Ammon's horn (tissue), 1 donor: ENCODE data around the gene REG1B.
"Not testable (repeated sequence)": the region's sequence is repeated elsewhere in the genome, so short reads cannot be mapped to it uniquely, and the experiment has no call there.

ENCODE experiments used
- DNase-seq: peaks from one replicate; pipeline ENCODE4 v3.0.0-alpha.2; 2016; ENCODE audit warnings: low spot score

Gene REG1B

GRCh38 chr2:79084495-79085135, 3.2 kb downstream of the REG1B start:
- no peak for DNase-seq

GRCh38 chr2:79083597-79084251, 4.1 kb downstream of the REG1B start:
- no peak for DNase-seq

- DNase-seq, result no peak
These were observed 4.8 kb downstream of the REG1B start for GRCh38 chr2:79082987-79083386.

DNA sequence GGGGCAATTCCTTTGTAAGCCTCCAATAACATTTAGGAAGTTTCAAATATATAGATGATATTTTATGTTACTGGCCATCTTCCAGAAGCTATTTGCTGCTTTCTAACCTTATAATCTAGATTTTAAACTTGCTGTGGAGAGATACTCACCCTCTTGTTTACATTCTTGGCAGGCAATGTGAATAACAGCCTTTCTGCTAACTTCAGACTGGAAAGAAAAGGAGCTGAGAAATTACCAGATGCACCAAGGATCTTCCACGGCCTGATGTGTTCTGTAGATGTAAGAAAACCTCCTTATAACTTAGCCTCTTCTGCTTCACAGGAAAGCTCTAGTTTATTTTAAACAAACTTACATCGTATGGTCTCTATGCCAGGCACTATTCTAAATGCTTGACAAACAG, 16.7 kb downstream of the REG1B start:
- DNase-seq, result no peak

DNA sequence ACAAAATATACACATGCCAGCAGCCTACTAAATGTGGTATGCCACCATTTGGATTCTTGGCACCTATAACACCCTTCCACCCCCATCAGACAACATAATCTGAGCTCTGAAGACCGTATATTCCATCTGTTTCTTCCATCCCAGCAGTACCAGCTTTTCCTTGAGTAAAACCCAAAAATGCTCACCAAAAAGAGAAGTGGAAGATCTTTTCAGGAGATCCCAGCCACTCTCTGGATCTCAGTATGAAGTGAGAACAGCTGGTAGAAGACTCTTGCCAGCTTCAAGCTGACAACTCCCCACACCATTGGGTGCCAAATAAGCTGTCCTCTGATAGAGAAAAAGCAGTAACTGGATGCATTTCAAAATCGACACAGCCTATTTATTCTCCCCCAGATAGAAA, 22.6 kb downstream of the REG1B start:
- peak; percentile 44 for DNase-seq

GRCh38 chr2:79054769-79055168, 33.0 kb downstream of the REG1B start:
- not testable (repeated sequence) for DNase-seq

DNA sequence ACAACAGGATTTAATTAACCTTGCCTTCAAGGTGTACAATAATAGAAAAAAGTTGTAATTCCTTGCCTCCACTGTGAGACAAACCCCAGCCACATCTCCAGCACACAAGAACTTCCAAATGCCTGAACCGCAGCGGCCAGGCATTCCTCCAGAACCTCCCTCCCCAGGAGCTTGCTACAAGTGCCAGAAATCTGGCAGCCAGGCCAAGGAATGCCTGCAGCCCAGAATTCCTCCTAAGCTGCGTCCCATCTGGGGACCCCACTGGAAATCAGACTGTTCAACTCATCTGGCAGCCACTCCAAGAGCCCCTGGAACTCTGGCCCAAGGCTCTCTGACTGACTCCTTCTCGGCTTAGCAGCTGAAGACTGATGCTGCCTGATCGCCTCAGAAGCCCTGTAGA, 34.3 kb downstream of the REG1B start:
- DNase-seq, result peak; percentile 18

- DNase-seq, result peak; percentile 65
These were observed 46.8 kb downstream of the REG1B start for GRCh38 chr2:79041032-79041448.

GRCh38 chr2:79039944-79040343, 47.8 kb downstream of the REG1B start:
- no peak for DNase-seq
